Measurements from ENCODE around the gene RIMOC1. TPM values are rescaled to one million over a fixed set of nuclear protein-coding genes. Genes with fewer than 3 reads are reported as not detected.
A peak's percentile ranks its signal among the peaks of the same experiment; 100 is the strongest.

The RIMOC1 gene
- total and polyA plus RNA-seq, 10 of the 15 experiments (the other 5 are each of a cell fraction or from before 2014, with no cell fraction given): 3.9 to 33.1 (median 16.0) TPM

- no peak for TF ChIP-seq REST (IDR thresholded peaks at IDR 0.05; ENCODE audit: low read depth, low read length)
- no peak for TF ChIP-seq BRCA1 (IDR thresholded peaks at IDR 0.05; ENCODE audit: low read depth, low read length)
- no peak for TF ChIP-seq RUNX3 (IDR thresholded peaks at IDR 0.05; ENCODE audit: low read length)
Observed at GRCh38 chr5:41885286-41885685, 18.9 kb upstream of the RIMOC1 start (continued).

DNA sequence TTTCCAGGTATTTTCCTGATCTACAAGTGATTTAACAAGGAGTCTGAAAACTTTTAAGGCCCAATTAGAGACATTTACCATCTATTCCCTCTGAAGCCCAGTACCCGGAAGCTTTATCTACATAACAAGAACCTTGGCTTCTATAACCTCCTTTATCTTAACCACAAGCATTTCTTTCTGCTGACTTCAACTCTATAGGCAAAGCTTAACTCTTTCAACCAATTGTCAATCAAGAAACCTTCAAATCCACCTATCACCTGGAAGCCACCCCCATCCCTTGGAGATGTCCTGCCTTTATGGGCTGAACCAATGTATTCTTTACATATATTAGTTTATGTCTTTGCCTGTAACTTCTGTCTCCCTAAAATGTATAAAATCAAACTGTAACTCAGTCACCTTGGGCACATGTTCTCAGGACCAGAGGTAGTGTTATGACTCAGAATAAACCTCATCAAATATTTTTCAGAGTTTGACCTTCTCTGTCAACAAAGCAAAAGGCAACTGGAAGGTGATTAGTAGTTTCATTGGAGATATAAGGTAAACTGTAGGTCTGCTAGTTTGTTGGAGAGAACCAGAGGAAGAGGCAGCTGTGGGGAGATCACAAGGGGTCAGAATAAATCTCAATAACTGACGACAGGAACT, 13.0 kb upstream of the RIMOC1 start:
- peak; percentile 73 for ATAC-seq
- ChIA-PET CTCF (interaction anchor here (1.7 kb wide), 1 partner anchor 9 kb away, joined by 6 read pairs; no protein-coding TSS in a partner anchor), SMC1A (ENCODE audit: uncharacterized antibody, unreplicated experiment) (interaction anchor here (1.2 kb wide), 1 partner anchor 10 kb away, joined by 6 read pairs; no protein-coding TSS in a partner anchor), RAD21 (ENCODE audit: unreplicated experiment) (interaction anchor here (2.7 kb wide), 1 partner anchor 13 kb away, joined by 6 read pairs; the partner anchor contains the start of gene RIMOC1), POLR2A (interaction anchor here (1.3 to 1.9 kb wide), 2 partner anchors 13 to 14 kb away, joined by 4 to 7 read pairs; partner anchors contain the start of gene RIMOC1)
- intact Hi-C loops (cut with micrococcal nuclease; ENCODE audit: unreplicated experiment) (no loop called here), in situ Hi-C loops (cut with MboI) (no loop called here)
- no peak for FAIRE-seq
- Histone ChIP-seq H3K27me3 (replicated peaks in 1 of 2; ENCODE audit: control insufficient read depth in 2 of 2, insufficient read depth in 2 of 2, low read length in 1 of 2) (no peaks in the 10 kb centered on the region), H3K36me3 (ENCODE audit: control insufficient read depth in 2 of 2, insufficient read depth in 2 of 2, low read length in 1 of 2) (no peaks in the 10 kb centered on the region), H3K4me3 (no peak overlapping the region), H2AFZ (ENCODE audit: control insufficient read depth, low read depth, low read length) (no peak overlapping the region), H3K4me1 (ENCODE audit: control insufficient read depth, insufficient read depth, low read length) (0 out of 2 replicates have a peak, but pooled peaks cover 6% of the 10 kb centered on the region), H3K27ac (ENCODE audit: control insufficient read depth, insufficient read depth) (no peak overlapping the region), H3K4me2 (ENCODE audit: control insufficient read depth, insufficient read depth) (no peak overlapping the region), H3K9ac (ENCODE audit: control insufficient read depth, insufficient read depth, low read length) (no peak overlapping the region), H3K9me3 (replicated peaks; ENCODE audit: control insufficient read depth, insufficient read depth, low read length) (no peaks in the 10 kb centered on the region; the same call in 2 of the 3 replicates), H4K20me1 (ENCODE audit: control insufficient read depth, insufficient read depth) (no peaks in the 10 kb centered on the region), H3K79me2 (ENCODE audit: control insufficient read depth, insufficient read depth, low read length) (no peaks in the 10 kb centered on the region)
- no peak for DNase-seq (ENCODE audit: low read depth, low spot score)
- WGBS (ENCODE audit: insufficient coverage, insufficient replicate concordance, low lambda C conversion rate, missing lambda C conversion rate): 62% methylated on average over 2 of the region's 2 CpGs
- TF ChIP-seq SUZ12 (IDR thresholded peaks at IDR 0.05; ENCODE audit: unreplicated experiment) (no peak), BHLHE40 (IDR thresholded peaks at IDR 0.05; ENCODE audit: borderline replicate concordance in 1 of 2, low read depth in 2 of 2, low read length in 1 of 2) (peak in 1 of 2 experiments; percentile 36; a peak in 2 of 4 replicates), TCF7 (IDR thresholded peaks at IDR 0.05; ENCODE audit: borderline replicate concordance) (peak; percentile 70; the same call in 1 of the 2 replicates), JUNB (IDR thresholded peaks at IDR 0.05) (peak; percentile 79), IRF4 (IDR thresholded peaks at IDR 0.05; ENCODE audit: low read depth, low read length) (peak; percentile 17; the same call in 1 of the 2 replicates), RUNX3 (IDR thresholded peaks at IDR 0.05; ENCODE audit: low read length) (peak; percentile 48; the same call in 1 of the 2 replicates), MTA2 (IDR thresholded peaks at IDR 0.05; ENCODE audit: low read depth) (no peak)
- BruUV-seq (replicated peaks): no TSS peak
